Adrenal gland (tissue), 12 donors: ENCODE data around the gene LBX2. TPM values are rescaled to one million over a fixed set of nuclear protein-coding genes. Genes with fewer than 3 reads are reported as not detected.

ENCODE experiments used
- DNase-seq, 7 donors: peaks; one replicate each; pipeline ENCODE4 v3.0.0-alpha.2; 2019 to 2020
- H3K27ac ChIP-seq, 5 donors: fragments of 200-600 bp; sonication (generic) in 4 of 5; 1 replicate in 3 of 5; 2 replicates in 2 of 5; pipeline versions ENCODE4 v1.5.1 to v1.8.0; 2016 to 2020; ENCODE audit warnings: mild to moderate bottlenecking in 1 of 5
- H3K27me3 ChIP-seq: fragments of 200-600 bp; 2 replicates; pipeline ENCODE4 v1.8.0; 2021
- H3K36me3 ChIP-seq, 2 donors: fragments of 200-600 bp; replicated peaks in 1 of 2; 1 replicate in 1 of 2; 2 replicates in 1 of 2; pipeline versions ENCODE4 v1.5.1 to v1.8.0; 2018 to 2022
- H3K4me1 ChIP-seq, 2 donors: fragments of 200-600 bp; replicated peaks in 1 of 2; 1 replicate in 1 of 2; 2 replicates in 1 of 2; pipeline versions ENCODE4 v1.5.1 to v1.8.0; 2018 to 2021
- H3K4me3 ChIP-seq, 4 donors: fragments of 200-600 bp; sonication (generic) in 3 of 4; one replicate each; pipeline ENCODE4 v1.5.1; 2016 to 2018
- H3K9me3 ChIP-seq, 3 donors: fragments of 200-600 bp; sonication (generic) in 1 of 3; replicated peaks in 1 of 3; 1 replicate in 2 of 3; 2 replicates in 1 of 3; pipeline versions ENCODE4 v1.5.1 to v1.8.0; 2016 to 2021
- CTCF ChIP-seq, 6 experiments: fragments of 450-650 bp in 4 of 6; fragments of 200-600 bp in 2 of 6; sonication (generic) in 1 of 6; IDR thresholded peaks; 1 replicate in 5 of 6; 2 replicates in 1 of 6; pipeline versions ENCODE4 v1.5.1 to v1.8.0; 2016 to 2021; ENCODE audit warnings: antibody characterized with exemption in 6 of 6, mild to moderate bottlenecking in 2 of 6, moderate library complexity in 1 of 6
- POLR2A ChIP-seq, 2 donors: fragments of 450-650 bp; IDR thresholded peaks; one replicate each; pipeline ENCODE4 v1.6.1; 2017; ENCODE audit warnings: antibody characterized with exemption in 2 of 2, mild to moderate bottlenecking in 2 of 2, moderate library complexity in 1 of 2
- WGBS, 4 donors: extraction: QIAGEN DNeasy Blood & Tissue Kit in 2 of 4; methylation state at CpG; one replicate each; pipeline versions ENCODE4 v1.1.5 to v1.1.7; 2013 to 2017; 5-methylcytosine and 5-hydroxymethylcytosine counted together
- intact Hi-C, 2 donors: fragments of 100-400 bp; cut with DNase I; formaldehyde crosslinking; loops; one replicate each; pipeline versions ENCODE4 v1.14.1 to v1.15.0; 2022 to 2023
- polyA plus RNA-seq, 3 donors: library from polyadenylated mRNA; stranded (reverse); fragments of 200-250 nt in 2 of 3; fragments of 350-450 nt in 1 of 3; fragmentation: Illumina TruSeq in 1 of 3; extraction: RNeasy Lipid Tissue Mini Kit (QIAGEN cat#74804) in 1 of 3; gene quantifications; one replicate each; pipeline ENCODE4 v1.2.3, GENCODE V29; 2013 to 2014
- total RNA-seq, 9 donors: library from RNA; depleted of rRNA in 4 of 9; stranded (reverse); fragments of >200 nt in 4 of 9; fragments of 120-200 nt in 1 of 9; fragmentation: NEBNext Ultra II Directional in 1 of 9; extraction: Animal tissue kit (Norgen Biotek cat#: 25700) in 1 of 9; gene quantifications; one replicate each; pipeline versions ENCODE4 v1.1.0 to v1.2.4, GENCODE V29; 2013 to 2023
- donor health status: healthy with polysubstance abuse.
- donor health status: Bipolar disorder and iron deficiency.
- donor health status: DM: yes; HTN: yes; CAD: no.
- donor health status: DM: no; HTN: no; CAD: no.
- donor health status: DM: no; HTN: no; CAD: no.
- donor health status: DM: yes; HTN: yes; CAD: no.

LBX2 gene
- total and polyA plus RNA-seq, 12 donors: 0.18 to 2.0 (median 0.71) TPM; not detected in 2

DNA sequence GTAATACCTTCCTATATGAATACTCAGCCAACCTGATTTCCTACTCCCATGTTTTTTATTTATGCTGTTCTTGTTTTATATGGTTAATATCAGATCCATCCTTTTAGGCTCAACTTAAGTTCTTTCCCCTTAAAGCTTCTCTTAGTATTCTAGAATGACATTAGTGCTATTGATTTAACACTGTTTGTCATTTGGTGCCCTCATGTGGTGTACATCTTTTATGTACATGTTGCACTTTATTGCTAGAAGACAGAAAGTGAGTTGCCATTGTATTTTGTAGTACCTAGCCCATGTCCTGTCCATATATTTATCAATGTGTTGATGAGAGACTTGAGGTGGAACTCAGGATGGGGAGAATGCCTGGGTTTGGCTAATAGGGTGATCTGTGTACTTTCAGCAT is 32.8 kb upstream of the LBX2 start:
- Histone ChIP-seq H3K4me3 (no peak overlapping the region), H3K27me3 (no peaks in the 10 kb centered on the region), H3K9me3 (no peaks in the 10 kb centered on the region), H3K27ac (no peak overlapping the region), H3K4me1 (peaks cover 11 to 15% of the 10 kb centered on the region in 2 donors), H3K36me3 (peaks cover 0 to 19% of the 10 kb centered on the region in 2 donors)
- TF ChIP-seq CTCF (IDR thresholded peaks at IDR 0.05): peak in 3 of 6 experiments; percentile 20 to 29 (median 27)
- TF ChIP-seq POLR2A (IDR thresholded peaks at IDR 0.05): no peak
- intact Hi-C loops: no loop called here
- no peak for DNase-seq

DNA sequence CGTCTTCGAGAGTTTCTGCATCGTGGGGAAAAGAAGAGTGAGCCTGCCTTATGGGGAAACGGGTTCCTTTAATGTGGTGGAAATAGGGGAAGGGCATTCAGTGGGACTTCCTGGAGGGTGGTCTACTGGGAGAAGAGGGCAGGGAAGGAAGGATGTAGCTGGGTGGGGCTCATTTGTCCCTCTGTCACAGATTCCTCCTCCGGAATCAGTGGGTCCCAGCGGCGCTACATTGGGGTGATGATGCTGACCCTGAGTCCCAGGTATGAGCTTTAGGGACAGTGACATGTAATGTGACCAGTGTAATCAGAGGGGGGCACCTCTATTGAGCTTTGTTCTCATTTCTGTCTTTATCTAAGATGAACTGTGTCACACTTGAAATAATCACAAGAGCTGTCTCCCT is 32.3 kb upstream of the LBX2 start:
- Histone ChIP-seq H3K27me3 (no peaks in the 10 kb centered on the region), H3K4me1 (peaks cover 11 to 15% of the 10 kb centered on the region in 2 donors), H3K36me3 (peaks cover 0 to 24% of the 10 kb centered on the region in 2 donors), H3K27ac (no peak overlapping the region), H3K9me3 (no peaks in the 10 kb centered on the region), H3K4me3 (no peak overlapping the region)
- WGBS, 4 donors: 83 to 91% (median 86%) methylated on average over 7 of the region's 7 CpGs
- intact Hi-C loops: no loop called here
- TF ChIP-seq POLR2A (IDR thresholded peaks at IDR 0.05) (no peak), CTCF (IDR thresholded peaks at IDR 0.05) (no peak)
- no peak for DNase-seq

GRCh38 chr2:74530239-74531187 is 31.1 kb upstream of the LBX2 start:
- peaks cover 11 to 15% of the 10 kb centered on the region in 2 donors for H3K4me1 ChIP-seq
- H3K27me3 ChIP-seq: no peaks in the 10 kb centered on the region
- WGBS, 4 donors: 2 to 18% (median 5%) methylated on average over 7 to 54 of the region's 54 CpGs
- peak overlapping the region; percentile 22 to 87 (median 74) for H3K4me3 ChIP-seq
- DNase-seq: peak; percentile 45 to 73 (median 49)
- TF ChIP-seq CTCF (IDR thresholded peaks at IDR 0.05): no peak
- TF ChIP-seq POLR2A (IDR thresholded peaks at IDR 0.05): peak in 1 of 2 donors; percentile 35
- intact Hi-C loops: no loop called here
- peak overlapping the region in 4 of 5 donors; percentile 81 to 93 (median 84) for H3K27ac ChIP-seq
- H3K36me3 ChIP-seq: peaks cover 0 to 34% of the 10 kb centered on the region in 2 donors
- no peaks in the 10 kb centered on the region for H3K9me3 ChIP-seq

GRCh38 chr2:74529357-74530238 is 30.2 kb upstream of the LBX2 start, which contains the start of the genes AUP1 and HTRA2:
Gene AUP1, minus strand, starts transcription at chr2:74529706. Its CDS starts 77 bp downstream, at chr2:74529629.
Gene HTRA2, plus strand, starts transcription at chr2:74529933. Its CDS starts 74 bp downstream, at chr2:74530007.
- DNase-seq: peak; percentile 98 to 99 (median 99)
- Histone ChIP-seq H3K4me1 (peaks cover 11 to 15% of the 10 kb centered on the region in 2 donors), H3K9me3 (no peaks in the 10 kb centered on the region), H3K27me3 (no peaks in the 10 kb centered on the region), H3K36me3 (peaks cover 0 to 34% of the 10 kb centered on the region in 2 donors), H3K27ac (peak within 1 kb of the TSS; percentile 65 to 93 (median 83)), H3K4me3 (peak within 1 kb of the TSS; percentile 63 to 87 (median 78))
- intact Hi-C loops: loop anchor here (2.0 to 5.0 kb wide), 2 partner anchors 23 to 42 kb away; partner anchors contain the start of gene PCGF1 (in 1 of the 2)
- 0 to 1% (median 0%) methylated on average over 16 to 87 of the region's 87 CpGs for WGBS, 4 donors
- peak in 3 of 6 experiments; percentile 2 to 20 (median 14) for TF ChIP-seq CTCF (IDR thresholded peaks at IDR 0.05)
- peak; percentile 42 to 76 for TF ChIP-seq POLR2A (IDR thresholded peaks at IDR 0.05)
